HG03108 (cell line): ENCODE measurements around the gene CAPN5.
"Not testable (repeated sequence)": the region's sequence is repeated elsewhere in the genome, so short reads cannot be mapped to it uniquely, and the experiment has no call there.

Source experiments
- ATAC-seq: cut with Tn5 transposase; IDR thresholded peaks from one replicate; pipeline ENCODE4 v1.9.1; 2021; ENCODE audit warnings: moderate library complexity; ENCODE audit not compliant: unreplicated experiment

CAPN5 gene

DNA sequence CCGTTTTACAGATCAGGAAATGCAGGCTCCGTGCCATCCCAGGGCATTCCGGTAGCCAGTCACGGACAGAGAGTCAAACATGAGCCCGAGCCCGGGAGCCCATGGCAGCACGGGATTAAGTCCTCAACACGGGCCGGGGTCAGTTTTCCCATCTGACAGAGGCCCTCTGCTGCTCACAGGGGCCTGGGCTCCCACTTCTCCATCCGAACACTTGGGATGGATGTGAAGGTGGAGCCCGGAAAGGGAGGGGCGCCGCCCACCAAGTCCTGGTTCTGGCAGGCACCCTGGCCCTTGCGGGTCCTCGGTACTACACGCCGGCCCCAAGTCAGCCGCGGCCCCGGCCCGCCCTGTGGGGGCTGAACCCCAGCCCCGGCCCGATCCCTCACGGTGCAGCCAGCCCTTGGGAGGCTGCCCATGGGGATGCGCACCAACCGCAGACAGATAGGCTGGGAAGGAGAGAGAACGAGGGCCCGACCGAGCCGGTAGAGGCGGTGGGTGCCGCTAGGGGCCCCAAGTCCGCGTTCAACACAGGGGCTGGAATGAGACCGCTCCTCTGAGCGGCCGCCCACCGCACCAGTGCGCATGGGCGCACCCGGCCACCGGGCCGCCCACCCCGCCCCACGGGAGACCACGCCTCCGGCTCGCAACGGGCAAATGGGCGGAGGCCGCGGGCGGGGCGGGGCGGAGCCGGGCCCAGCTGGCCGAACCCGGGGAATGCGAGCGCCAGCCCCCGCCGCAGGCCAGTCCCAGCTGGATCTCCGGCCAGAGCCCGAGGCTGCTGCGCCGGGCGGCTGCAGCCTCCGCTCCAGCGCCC is at the start of gene CAPN5:
CAPN5 (plus strand) TSS at position 743 of the 814 bp plus-strand sequence. CDS start 17,916 bp downstream, outside the sequence.
- ATAC-seq, result peak; percentile 88

- not testable (repeated sequence) for ATAC-seq
Observed at GRCh38 chr11:77018396-77018924, 48.3 kb upstream of the CAPN5 start.

- no peak for ATAC-seq
Observed at GRCh38 chr11:77019976-77020595, 46.7 kb upstream of the CAPN5 start.

DNA sequence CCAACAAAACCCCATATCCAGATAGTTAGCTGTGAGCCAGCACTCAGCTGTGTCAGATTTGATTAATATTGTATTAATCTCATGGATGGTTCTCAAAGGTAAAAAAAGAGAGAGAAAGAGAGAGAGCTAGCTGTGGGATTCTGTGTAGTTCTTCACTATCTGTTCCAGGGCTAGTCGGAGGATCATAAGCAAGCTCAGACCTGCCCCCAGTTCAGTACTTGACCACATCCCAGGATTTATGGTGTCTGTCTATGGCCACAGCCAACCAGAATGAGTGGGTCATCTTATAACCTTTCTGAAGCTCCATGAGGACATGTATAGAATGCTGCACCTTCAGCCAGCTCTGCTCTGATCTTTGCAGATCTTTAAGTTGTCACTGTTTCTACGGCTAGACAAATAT is 46.0 kb upstream of the CAPN5 start:
- ATAC-seq, result no peak

GRCh38 chr11:77024745-77025144 is 42.0 kb upstream of the CAPN5 start:
- no peak for ATAC-seq

GRCh38 chr11:77026221-77026620 is 40.5 kb upstream of the CAPN5 start:
- no peak for ATAC-seq

GRCh38 chr11:77026743-77027142 is 40.0 kb upstream of the CAPN5 start:
- no peak for ATAC-seq

DNA sequence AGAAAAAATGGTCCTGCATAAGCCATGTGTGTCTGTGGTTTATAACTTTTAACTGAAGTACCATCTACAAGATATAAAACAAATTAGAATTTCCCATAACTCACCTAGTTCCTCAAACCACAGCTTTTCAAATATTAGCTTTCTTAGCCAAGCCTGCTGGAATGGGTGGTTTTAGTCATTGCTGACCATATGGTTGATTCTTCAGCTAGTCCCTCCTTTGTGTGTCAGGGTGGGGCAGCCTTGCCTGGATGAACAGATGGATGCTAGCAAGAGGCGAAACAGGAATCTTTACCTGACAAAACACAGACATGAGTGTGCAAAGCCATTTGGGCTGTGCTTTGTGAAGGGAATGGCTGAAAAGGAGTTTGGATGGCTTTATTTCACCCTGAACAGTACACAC is 39.5 kb upstream of the CAPN5 start:
- no peak for ATAC-seq

DNA sequence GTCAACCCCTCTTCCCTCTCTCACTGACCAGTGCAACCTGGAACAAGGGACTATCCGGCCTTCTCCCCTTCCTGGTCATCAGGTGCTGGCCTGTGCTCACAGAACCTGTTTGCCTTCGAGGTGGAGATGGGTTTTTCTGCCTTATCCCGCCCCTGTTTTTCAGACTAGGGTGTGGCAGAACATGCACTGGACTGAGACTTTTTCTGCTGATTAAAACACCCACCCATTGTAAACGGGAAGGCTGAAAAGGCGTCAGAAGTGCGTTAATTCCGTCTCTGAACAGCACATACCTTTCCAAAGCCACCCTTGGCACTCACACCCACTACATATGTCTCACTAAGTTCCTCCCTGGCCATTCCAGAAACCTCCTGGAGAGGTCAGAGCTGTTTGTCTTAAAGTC is 36.9 kb upstream of the CAPN5 start:
- no peak for ATAC-seq

DNA sequence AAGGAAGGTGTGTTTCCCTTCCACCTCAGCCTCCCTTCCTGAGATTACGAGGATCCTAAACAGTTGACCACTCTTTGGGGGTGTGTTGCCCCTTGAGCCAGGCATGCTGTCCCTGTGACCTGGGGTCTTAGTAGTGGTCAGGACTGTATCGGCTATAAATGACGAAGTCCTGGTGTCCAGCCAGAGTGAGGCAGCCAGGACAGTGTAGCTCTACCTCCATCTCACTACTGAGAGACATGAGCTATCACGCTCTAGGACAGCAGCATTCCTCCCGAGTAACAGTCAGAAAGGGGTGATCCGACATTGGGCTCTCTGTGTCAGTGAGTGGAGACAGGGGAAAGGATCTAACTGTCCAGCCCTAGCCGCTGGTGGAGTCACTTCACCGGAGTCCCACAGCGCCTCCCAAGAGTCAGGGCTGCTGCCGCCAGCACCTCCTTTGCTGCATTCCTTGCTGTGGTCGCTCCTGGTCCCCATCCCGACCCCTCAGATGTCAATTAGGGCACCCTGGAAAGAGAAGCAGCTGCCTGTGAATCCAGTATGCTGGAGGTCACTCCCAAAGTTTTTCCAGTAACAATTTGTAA is 35.8 kb upstream of the CAPN5 start:
- no peak for ATAC-seq

DNA sequence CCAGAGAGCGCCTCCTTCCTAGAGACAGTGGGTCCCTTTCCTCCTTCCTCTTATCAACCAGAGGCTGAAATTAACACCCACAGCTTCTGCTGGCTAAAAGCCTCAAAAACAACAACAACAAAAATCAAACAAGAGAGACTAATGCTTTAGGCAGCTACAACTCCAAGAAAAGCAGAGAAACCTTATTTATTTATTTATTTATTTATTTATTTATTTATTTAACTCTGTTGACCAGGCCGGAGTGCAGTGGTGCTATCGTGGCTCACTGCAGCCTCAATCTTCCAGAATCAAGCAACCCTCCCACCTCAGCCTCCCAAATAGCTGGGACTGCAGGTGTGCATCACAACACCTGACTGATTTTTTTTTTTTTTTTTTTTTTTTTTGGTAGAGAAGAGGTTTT is 35.2 kb upstream of the CAPN5 start:
- ATAC-seq, result no peak

DNA sequence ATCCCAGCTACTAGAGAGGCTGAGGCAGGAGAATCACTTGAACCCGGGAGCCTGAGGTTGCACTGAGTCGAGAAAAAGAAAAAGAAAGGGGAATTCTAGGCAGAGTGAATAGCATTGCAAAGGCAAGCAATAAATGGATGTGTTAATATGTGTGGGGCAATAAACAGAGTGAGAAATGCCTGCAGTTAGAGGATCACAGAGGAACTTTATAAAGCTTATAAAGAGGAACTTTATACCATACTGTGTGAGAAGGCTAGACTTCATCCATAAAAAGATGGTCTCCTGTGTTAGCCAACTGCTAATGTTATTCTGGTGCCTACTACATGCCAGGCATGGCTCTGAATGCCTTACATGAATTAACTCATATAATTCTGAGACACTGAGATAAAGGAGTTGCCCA is 31.7 kb upstream of the CAPN5 start:
- no peak for ATAC-seq

DNA sequence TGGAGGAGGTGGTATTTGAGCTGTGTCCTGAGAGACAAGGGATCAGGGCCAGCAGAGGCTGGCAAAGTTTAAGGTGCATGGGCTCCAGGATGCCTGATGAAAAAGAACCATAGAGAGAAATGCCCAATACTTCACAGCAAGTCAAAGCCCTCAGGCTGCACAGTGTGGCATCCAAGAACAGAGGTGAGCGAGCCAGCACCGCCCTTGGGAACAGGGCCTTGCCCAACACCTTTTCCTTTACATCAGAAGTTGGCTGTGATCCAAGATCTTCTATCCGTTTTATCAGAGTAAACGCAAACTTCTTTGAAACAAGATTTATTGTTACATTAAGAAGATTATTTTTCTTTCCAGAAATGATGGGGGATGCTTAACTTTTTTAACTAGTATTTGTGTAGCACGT is 31.2 kb upstream of the CAPN5 start:
- no peak for ATAC-seq

GRCh38 chr11:77036398-77036797 is 30.4 kb upstream of the CAPN5 start:
- no peak for ATAC-seq

DNA sequence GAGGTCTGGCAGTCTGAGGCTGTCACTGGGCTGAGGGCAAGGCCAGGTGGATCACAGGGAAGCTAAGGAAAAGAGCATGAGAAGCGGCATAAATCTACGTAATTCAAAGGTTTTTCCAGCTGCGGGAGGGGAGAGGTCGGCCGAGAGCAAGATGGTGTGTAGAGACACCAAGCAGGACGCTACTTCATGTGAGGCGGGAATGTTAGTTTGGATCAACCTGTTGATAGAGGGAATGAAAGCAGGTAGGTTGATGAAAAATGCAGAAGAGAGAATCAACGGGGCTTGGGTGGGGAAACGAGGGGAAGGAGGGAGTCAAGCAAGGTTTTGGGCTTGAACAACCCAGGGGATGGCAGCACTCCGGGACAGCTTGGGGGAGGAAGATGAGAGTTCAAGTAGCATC is 29.7 kb upstream of the CAPN5 start:
- ATAC-seq, result no peak

DNA sequence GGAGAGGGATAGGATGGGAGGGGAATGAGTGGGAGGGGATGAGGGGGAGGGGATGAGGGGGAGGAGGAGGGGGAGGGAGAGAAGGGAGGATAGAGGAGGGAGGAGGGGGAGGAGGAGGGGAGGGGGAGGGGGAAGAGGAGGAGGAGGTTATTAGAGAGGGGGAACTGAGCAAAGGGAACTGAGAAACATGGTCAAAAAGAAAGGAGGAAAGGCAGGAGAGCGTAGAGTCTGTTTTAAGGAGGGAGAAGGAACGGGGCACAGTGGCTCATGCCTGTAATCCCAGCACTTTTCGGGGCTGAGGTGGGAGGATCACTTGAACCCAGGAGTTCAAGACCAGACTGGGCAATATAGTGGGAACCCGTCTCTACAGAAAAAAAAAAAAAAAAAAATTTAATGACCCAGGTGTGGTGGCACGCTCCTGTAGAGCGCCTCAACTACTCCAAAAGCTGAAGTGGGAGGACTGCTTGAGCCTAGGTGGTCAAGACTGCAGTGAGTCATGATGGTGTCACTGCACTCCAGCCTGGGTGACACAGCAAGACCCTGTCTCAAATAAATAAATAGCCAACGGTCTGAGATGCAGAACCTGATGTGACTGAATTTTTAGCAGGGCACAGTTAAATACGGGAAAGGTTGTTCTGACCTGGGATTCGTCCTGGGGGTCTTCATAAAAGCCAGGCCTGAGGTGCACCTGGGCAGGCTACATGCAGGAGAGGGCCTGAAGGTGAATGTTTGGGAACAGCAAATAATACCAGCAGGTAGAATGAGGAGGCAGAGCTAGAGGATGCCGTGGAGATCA is 28.5 kb upstream of the CAPN5 start:
- ATAC-seq, result no peak

GRCh38 chr11:77038825-77039326 is 27.9 kb upstream of the CAPN5 start:
- no peak for ATAC-seq

DNA sequence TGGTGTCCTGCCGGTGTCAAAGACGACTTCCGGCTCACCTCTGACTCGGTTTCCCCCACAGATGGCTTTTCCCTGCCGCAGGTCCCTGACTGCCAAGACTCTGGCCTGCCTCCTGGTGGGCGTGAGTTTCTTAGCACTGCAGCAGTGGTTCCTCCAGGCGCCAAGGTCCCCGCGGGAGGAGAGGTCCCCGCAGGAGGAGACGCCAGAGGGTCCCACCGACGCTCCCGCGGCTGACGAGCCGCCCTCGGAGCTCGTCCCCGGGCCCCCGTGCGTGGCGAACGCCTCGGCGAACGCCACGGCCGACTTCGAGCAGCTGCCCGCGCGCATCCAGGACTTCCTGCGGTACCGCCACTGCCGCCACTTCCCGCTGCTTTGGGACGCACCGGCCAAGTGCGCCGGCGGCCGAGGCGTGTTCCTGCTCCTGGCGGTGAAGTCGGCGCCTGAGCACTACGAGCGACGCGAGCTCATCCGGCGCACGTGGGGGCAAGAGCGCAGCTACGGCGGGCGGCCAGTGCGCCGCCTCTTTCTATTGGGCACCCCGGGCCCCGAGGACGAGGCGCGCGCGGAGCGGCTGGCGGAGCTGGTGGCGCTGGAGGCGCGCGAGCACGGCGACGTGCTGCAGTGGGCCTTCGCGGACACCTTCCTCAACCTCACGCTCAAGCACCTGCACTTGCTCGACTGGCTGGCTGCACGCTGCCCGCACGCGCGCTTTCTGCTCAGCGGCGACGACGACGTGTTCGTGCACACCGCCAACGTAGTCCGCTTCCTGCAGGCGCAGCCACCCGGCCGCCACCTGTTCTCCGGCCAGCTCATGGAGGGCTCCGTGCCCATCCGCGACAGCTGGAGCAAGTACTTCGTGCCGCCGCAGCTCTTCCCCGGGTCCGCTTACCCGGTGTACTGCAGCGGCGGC is 27.0 kb upstream of the CAPN5 start:
- ATAC-seq, result no peak

- ATAC-seq, result no peak
Observed at GRCh38 chr11:77040401-77040777, 26.4 kb upstream of the CAPN5 start.

- ATAC-seq, result no peak
Observed at GRCh38 chr11:77040889-77041288, 25.9 kb upstream of the CAPN5 start.
